ENCODE measurements around the gene MVK.

Gene MVK

DNA sequence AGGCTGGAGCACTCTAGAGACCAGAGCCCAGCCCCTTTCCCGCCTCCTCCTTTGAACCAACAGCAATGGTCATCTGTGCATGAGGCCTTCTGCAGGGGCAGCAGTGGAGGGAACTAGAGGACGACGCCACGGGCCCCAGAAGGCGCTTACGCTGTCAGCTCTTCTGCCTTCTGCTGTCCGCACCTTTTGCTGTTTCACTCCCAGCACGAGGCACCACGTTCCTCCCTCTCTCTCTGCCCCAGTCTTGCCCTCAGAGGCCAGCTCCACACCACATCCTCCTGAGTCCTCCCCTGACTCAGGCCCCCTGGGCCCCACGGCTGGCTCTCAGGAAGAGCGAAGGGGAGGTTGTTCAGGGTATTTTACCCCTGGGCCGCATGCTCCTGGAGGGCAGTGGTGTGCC, 15.8 kb upstream of the MVK start:
- no peak overlapping the region for H3K4me3 ChIP-seq (replicated peaks in 1 of 2; ENCODE audit: low read depth in 2 of 2, low read length in 2 of 2)
- DNase-seq (ENCODE audit: low read depth in 2 of 2) = no peak
- TF ChIP-seq, protein P1, sequence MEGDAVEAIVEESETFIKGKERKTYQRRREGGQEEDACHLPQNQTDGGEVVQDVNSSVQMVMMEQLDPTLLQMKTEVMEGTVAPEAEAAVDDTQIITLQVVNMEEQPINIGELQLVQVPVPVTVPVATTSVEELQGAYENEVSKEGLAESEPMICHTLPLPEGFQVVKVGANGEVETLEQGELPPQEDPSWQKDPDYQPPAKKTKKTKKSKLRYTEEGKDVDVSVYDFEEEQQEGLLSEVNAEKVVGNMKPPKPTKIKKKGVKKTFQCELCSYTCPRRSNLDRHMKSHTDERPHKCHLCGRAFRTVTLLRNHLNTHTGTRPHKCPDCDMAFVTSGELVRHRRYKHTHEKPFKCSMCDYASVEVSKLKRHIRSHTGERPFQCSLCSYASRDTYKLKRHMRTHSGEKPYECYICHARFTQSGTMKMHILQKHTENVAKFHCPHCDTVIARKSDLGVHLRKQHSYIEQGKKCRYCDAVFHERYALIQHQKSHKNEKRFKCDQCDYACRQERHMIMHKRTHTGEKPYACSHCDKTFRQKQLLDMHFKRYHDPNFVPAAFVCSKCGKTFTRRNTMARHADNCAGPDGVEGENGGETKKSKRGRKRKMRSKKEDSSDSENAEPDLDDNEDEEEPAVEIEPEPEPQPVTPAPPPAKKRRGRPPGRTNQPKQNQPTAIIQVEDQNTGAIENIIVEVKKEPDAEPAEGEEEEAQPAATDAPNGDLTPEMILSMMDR (IDR thresholded peaks at IDR 0.05; ENCODE audit: low read depth, low read length) = no peak

DNA sequence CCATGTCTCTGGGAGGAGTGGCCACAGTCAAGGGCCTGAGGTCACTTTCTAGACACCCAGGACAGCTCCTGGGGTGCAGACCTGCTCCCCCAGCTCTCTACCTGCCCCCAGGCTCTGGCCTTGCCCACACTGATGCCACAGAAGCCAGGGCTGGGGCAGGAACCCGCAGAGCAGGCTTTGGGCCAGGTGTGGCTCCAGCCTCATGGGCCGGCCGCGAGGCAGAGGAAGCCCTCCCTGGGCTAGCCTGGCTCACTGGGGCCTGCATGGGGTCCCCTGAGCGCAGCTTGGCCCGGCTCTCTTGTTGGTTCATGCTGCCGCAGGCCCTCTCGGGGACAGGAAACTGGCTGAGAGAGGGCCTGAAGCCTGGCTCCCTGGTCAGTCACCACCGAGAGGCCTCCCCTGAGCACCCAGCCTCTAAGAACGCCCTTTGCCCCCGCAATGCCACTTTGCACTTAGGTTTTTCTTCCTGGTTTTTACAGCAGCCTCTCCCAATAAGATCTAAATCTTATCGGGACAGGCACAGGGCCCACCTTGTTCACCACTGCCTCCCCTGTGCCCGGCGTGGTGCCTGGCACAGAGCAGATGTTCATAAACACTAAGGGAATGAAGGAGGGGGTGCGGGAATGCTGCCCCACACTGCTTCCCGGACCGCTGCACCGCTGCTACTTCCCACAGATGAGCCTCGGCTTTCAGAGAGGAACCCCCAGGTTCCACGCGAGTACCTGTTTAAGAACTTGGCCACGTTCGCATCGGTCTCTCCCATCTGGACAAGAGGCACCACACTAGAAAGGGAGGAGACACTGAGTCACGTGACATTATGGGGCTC, 15.0 kb upstream of the MVK start:
- TF ChIP-seq, protein P1 (IDR thresholded peaks at IDR 0.05; ENCODE audit: low read depth, low read length) = no peak

DNA sequence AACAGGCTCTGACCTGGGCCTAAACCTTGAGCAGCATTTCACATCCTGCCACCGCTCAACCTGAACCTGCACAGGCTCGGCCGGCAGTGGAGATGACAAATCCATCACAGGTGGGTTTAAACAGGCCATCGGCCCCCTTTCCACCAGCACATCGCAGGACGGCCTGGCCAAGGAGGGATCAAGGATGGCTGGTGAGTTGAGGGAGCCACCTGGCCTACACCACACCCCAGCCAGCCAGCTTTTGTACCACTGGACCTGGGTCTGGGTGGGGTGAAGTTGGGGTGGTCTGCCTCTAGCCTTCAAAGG, 14.4 kb upstream of the MVK start:
- DNase-seq (ENCODE audit: low read depth in 2 of 2) = no peak
- H3K4me3 ChIP-seq (replicated peaks in 1 of 2; ENCODE audit: low read depth in 2 of 2, low read length in 2 of 2) = no peak overlapping the region
- TF ChIP-seq, protein P1 (IDR thresholded peaks at IDR 0.05; ENCODE audit: low read depth, low read length) = no peak

More for the DNA sequence above, 15.0 kb upstream of the MVK start:
- DNase-seq (ENCODE audit: low read depth in 2 of 2) = no peak
- no peak overlapping the region for H3K4me3 ChIP-seq (replicated peaks in 1 of 2; ENCODE audit: low read depth in 2 of 2, low read length in 2 of 2)

DNA sequence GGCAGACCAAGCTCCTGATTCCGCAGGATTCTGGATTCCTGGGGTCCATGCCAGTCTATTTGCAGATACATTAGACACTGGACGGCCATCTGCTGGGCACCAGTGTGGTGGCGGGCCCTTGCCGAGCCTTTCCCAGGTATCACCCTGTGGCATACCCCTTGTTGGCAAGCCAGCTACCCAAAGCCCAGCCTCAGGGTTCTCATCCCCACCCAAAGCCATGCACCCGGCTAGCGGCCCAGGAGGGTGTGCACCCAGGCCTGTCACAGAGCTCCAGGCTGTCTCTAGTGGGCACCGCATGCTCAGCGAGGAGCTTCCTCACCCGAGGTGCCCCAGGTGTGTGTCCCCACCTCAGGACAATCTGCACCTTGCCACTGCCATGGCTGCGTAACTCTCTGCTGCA, 14.0 kb upstream of the MVK start:
- no peak for DNase-seq (ENCODE audit: low read depth in 2 of 2)

DNA sequence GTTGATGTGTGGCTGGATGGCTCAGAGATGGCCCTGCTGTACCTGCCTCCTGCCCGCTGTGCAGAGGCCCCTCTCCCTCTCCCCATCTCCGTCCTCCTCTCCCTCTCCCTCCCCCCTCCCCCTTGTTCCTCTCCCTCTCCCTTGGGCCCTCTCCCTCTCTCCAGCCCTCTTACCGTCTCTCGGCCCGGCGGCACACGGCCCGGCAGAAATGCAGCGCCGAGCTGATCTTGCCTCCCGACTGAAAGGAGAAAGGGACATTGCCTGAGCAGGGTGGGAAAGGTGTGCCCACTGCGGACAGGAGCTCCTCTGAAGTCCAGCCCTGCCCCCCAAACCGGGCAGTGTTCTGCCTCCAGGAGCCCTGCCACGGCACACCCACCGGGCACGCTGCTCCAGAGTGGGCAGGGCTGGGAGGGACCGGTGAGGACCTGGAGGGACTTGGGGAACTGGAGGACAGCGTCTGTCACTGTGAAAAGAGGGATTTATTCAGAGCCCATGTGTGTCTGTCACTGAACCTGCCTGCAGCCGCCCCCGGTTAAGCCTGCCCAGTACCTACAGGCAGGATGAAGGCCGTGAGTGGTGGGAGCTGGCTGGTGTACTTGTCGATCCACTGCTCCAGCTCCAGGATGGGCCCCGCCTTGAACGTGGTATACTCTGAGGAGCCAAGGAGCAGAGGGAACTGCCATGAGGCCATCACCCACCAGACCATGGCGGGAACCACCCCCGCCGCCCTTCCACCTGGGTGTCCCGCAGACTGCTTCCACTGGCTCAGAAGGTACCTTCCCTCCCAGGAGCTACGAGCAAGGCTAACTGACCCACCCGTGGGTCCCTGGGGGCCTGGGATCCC, 12.5 kb upstream of the MVK start:
- DNase-seq (ENCODE audit: low read depth in 2 of 2) = no peak
- TF ChIP-seq, protein P1 (IDR thresholded peaks at IDR 0.05; ENCODE audit: low read depth, low read length) = no peak
- H3K4me3 ChIP-seq (replicated peaks in 1 of 2; ENCODE audit: low read depth in 2 of 2, low read length in 2 of 2) = no peak overlapping the region

More for the DNA sequence above, 14.0 kb upstream of the MVK start:
- no peak overlapping the region for H3K4me3 ChIP-seq (replicated peaks in 1 of 2; ENCODE audit: low read depth in 2 of 2, low read length in 2 of 2)
- TF ChIP-seq, protein P1 (IDR thresholded peaks at IDR 0.05; ENCODE audit: low read depth, low read length) = no peak

DNA sequence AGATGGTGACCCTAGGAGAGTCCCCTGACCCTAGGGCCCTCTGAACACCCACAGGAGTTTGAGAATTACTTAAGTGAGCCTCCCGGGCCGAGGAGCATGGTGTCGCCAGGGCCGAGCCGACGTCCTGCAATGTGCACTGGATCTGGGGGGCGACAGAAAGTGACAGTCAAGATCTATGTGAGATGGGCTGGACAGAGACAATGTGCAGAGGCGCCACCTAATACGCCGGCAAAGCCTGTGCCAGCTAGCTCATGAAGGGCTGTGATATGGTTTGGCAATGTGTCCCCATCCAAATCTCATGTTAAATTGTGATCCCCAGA, 11.9 kb upstream of the MVK start:
- H3K4me3 ChIP-seq (replicated peaks in 1 of 2; ENCODE audit: low read depth in 2 of 2, low read length in 2 of 2) = no peak overlapping the region
- DNase-seq (ENCODE audit: low read depth in 2 of 2) = no peak
- TF ChIP-seq, protein P1 (IDR thresholded peaks at IDR 0.05; ENCODE audit: low read depth, low read length) = no peak

Measured in cardiac fibroblast (primary cell).